Measurements from ENCODE around the gene FUZ.

GRCh38 chr19:49830766-49831165 is 17.7 kb upstream of the FUZ start:
- no peak for TF ChIP-seq POLR2A (IDR thresholded peaks at IDR 0.05)
- no peak for TF ChIP-seq CTCF (IDR thresholded peaks at IDR 0.05)
